Smooth muscle cell (in vitro differentiated cells): ENCODE data around the gene SUSD4. TPM values are rescaled to one million over a fixed set of nuclear protein-coding genes. Genes with fewer than 3 reads are reported as not detected.

Source experiments
- DNase-seq: peaks from one replicate; lab custom pipeline; 2025; ENCODE audit not compliant: unreplicated experiment; lab: John Stamatoyannopoulos, UW
- H2AFZ ChIP-seq: fragments of 200-600 bp; sonication (generic); 2 replicates; pipeline ENCODE4 v1.6.0; 2016; ENCODE audit warnings: antibody characterized with exemption, low read depth, mild to moderate bottlenecking
- H3F3A ChIP-seq: fragments of 200-600 bp; sonication (generic); 2 replicates; pipeline ENCODE4 v1.6.0; 2017; ENCODE audit warnings: antibody characterized with exemption, low read depth
- H3K27ac ChIP-seq: fragments of 200-600 bp; sonication (generic); 2 replicates; pipeline ENCODE4 v1.5.1; 2016; ENCODE audit warnings: low read depth, mild to moderate bottlenecking
- H3K27me3 ChIP-seq: fragments of 200-600 bp; sonication (generic); 2 replicates; pipeline ENCODE4 v1.6.1; 2016; ENCODE audit warnings: low read depth, mild to moderate bottlenecking
- H3K36me3 ChIP-seq: fragments of 200-600 bp; sonication (generic); 2 replicates; pipeline ENCODE4 v1.5.1; 2016; ENCODE audit warnings: low read depth
- H3K4me1 ChIP-seq: fragments of 200-600 bp; sonication (generic); 2 replicates; pipeline ENCODE4 v1.5.1; 2016; ENCODE audit warnings: low read depth
- H3K4me2 ChIP-seq: fragments of 200-600 bp; sonication (generic); 2 replicates; pipeline ENCODE4 v1.6.0; 2016; ENCODE audit warnings: mild to moderate bottlenecking
- H3K4me3 ChIP-seq: fragments of 200-600 bp; sonication (generic); 2 replicates; pipeline ENCODE4 v1.5.1; 2016; ENCODE audit warnings: mild to moderate bottlenecking
- H3K79me2 ChIP-seq: fragments of 200-600 bp; sonication (generic); 2 replicates; pipeline ENCODE4 v1.6.0; 2016; ENCODE audit warnings: low read depth, mild to moderate bottlenecking
- H3K9ac ChIP-seq: fragments of 200-600 bp; sonication (generic); 2 replicates; pipeline ENCODE4 v1.6.0; 2016; ENCODE audit warnings: low read depth
- H3K9me3 ChIP-seq: fragments of 200-600 bp; sonication (generic); replicated peaks from 2 replicates; pipeline ENCODE4 v1.5.1; 2016; ENCODE audit warnings: low read depth
- H4K20me1 ChIP-seq: fragments of 200-600 bp; sonication (generic); 2 replicates; pipeline ENCODE4 v1.6.0; 2016; ENCODE audit warnings: low read depth
- CTCF ChIP-seq: fragments of 200-600 bp; sonication (generic); IDR thresholded peaks from 2 replicates; pipeline ENCODE4 v1.5.1; 2017; ENCODE audit warnings: borderline replicate concordance, mild to moderate bottlenecking, antibody characterized with exemption; ENCODE audit not compliant: insufficient read depth, poor library complexity, severe bottlenecking
- WGBS: methylation state at CpG from one replicate; pipeline ENCODE4 v1.1.7; 2016; ENCODE audit warnings: low lambda C conversion rate; 5-methylcytosine and 5-hydroxymethylcytosine counted together
- polyA plus RNA-seq: library from polyadenylated mRNA; unstranded; fragments of >200 nt; fragmentation: Nextera tagmentation; extraction: Ambion mirVana; gene quantifications from 2 replicates; pipeline ENCODE4 v1.2.1, GENCODE V29; 2016
- total RNA-seq: library from RNA; depleted of rRNA; stranded (reverse); fragments of >200 nt; gene quantifications from 2 replicates; pipeline ENCODE4 v1.2.3, GENCODE V29; 2014

The SUSD4 gene
- total and polyA plus RNA-seq, 2 experiments from 2014 or later = 4.5 to 5.1 TPM

DNA sequence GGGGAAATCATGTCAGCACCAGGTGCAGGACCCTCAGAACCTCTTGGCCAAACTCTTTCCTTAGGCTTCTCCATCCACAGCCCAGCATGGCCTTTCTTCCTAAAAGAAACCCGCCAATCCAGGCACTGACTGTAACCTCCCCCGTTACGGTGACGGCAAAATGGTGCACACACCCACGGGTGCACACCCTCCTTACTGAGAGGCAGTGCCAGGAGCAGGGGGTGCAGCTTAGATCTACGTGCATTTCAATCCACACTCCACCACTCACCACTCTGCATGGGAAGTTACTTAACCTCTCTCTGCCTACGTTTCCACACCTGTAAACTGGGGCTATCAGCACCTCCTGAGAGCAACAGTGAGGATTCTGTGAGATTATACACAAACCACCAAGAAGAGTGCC lies 31.0 kb downstream of the SUSD4 start:
- Histone ChIP-seq H3K27ac (no peak overlapping the region), H3K27me3 (no peaks in the 10 kb centered on the region), H3K36me3 (no peaks in the 10 kb centered on the region), H4K20me1 (no peaks in the 10 kb centered on the region), H3K4me1 (no peaks in the 10 kb centered on the region), H2AFZ (no peak overlapping the region), H3K4me3 (no peak overlapping the region), H3K9me3 (no peaks in the 10 kb centered on the region), H3K79me2 (no peaks in the 10 kb centered on the region), H3K9ac (no peak overlapping the region), H3F3A (no peaks in the 10 kb centered on the region), H3K4me2 (no peak overlapping the region)
- TF ChIP-seq CTCF = no peak
- WGBS = 90% methylated on average over 7 of the region's 7 CpGs
- no peak for DNase-seq

GRCh38 chr1:223331929-223332328 lies 32.0 kb downstream of the SUSD4 start:
- H3K27ac ChIP-seq = no peak overlapping the region
- no peak overlapping the region for H3K9ac ChIP-seq
- no peaks in the 10 kb centered on the region for H3K4me1 ChIP-seq
- H3K36me3 ChIP-seq = no peaks in the 10 kb centered on the region
- H3K4me3 ChIP-seq = no peak overlapping the region
- H3K9me3 ChIP-seq = no peaks in the 10 kb centered on the region
- no peaks in the 10 kb centered on the region for H3K79me2 ChIP-seq
- no peaks in the 10 kb centered on the region for H3K27me3 ChIP-seq
- WGBS = 75% methylated on average over 1 of the region's 1 CpG
- no peaks in the 10 kb centered on the region for H3F3A ChIP-seq
- DNase-seq = no peak
- peak overlapping the region; percentile 4 for H3K4me2 ChIP-seq
- no peak overlapping the region for H2AFZ ChIP-seq
- H4K20me1 ChIP-seq = no peaks in the 10 kb centered on the region
- TF ChIP-seq CTCF = no peak

GRCh38 chr1:223331301-223331700 lies 32.7 kb downstream of the SUSD4 start:
- DNase-seq = no peak
- no peak overlapping the region for H3K27ac ChIP-seq
- H3K9me3 ChIP-seq = no peaks in the 10 kb centered on the region
- no peaks in the 10 kb centered on the region for H3K36me3 ChIP-seq
- TF ChIP-seq CTCF = no peak
- no peak overlapping the region for H3K4me3 ChIP-seq
- H2AFZ ChIP-seq = no peak overlapping the region
- no peaks in the 10 kb centered on the region for H3K27me3 ChIP-seq
- H3K9ac ChIP-seq = no peak overlapping the region
- no peak overlapping the region for H3K4me2 ChIP-seq
- WGBS = 56% methylated on average over 4 of the region's 4 CpGs
- no peaks in the 10 kb centered on the region for H4K20me1 ChIP-seq
- H3K4me1 ChIP-seq = no peaks in the 10 kb centered on the region
- H3K79me2 ChIP-seq = no peaks in the 10 kb centered on the region
- no peaks in the 10 kb centered on the region for H3F3A ChIP-seq

GRCh38 chr1:223330466-223330865 lies 33.5 kb downstream of the SUSD4 start:
- Histone ChIP-seq H3K27ac (no peak overlapping the region), H4K20me1 (no peaks in the 10 kb centered on the region), H3K27me3 (no peaks in the 10 kb centered on the region), H3K36me3 (no peaks in the 10 kb centered on the region), H3K4me1 (no peaks in the 10 kb centered on the region), H3K9ac (no peak overlapping the region), H3F3A (no peaks in the 10 kb centered on the region), H3K79me2 (no peaks in the 10 kb centered on the region), H3K9me3 (no peaks in the 10 kb centered on the region), H3K4me3 (no peak overlapping the region), H2AFZ (no peak overlapping the region), H3K4me2 (no peak overlapping the region)
- no peak for TF ChIP-seq CTCF
- no peak for DNase-seq
- 91% methylated on average over 3 of the region's 3 CpGs for WGBS
